GM13977 (cell line): Measurements from ENCODE around the gene DNASE1L3.

Source experiments
- DNase-seq: peaks from one replicate; pipeline ENCODE4 v3.0.0; 2012; ENCODE audit warnings: low spot score
- CTCF ChIP-seq: IDR thresholded peaks from 2 replicates; pipeline ENCODE4 v1.5.1; 2012; ENCODE audit warnings: mild to moderate bottlenecking, control low read depth; ENCODE audit not compliant: insufficient read depth; ENCODE audit errors: extremely low read depth, missing control alignments
- in situ Hi-C: fragments of 300-500 bp; cut with MboI; formaldehyde crosslinking; loops from one replicate; pipeline ENCODE4 v1.12.0; 2022; ENCODE audit warnings: low sequenced_read_pairs, low pct_unique_long_range_greater_than_20kb, mixed read lengths, inconsistent platforms; ENCODE audit not compliant: unreplicated experiment

The DNASE1L3 gene

DNA sequence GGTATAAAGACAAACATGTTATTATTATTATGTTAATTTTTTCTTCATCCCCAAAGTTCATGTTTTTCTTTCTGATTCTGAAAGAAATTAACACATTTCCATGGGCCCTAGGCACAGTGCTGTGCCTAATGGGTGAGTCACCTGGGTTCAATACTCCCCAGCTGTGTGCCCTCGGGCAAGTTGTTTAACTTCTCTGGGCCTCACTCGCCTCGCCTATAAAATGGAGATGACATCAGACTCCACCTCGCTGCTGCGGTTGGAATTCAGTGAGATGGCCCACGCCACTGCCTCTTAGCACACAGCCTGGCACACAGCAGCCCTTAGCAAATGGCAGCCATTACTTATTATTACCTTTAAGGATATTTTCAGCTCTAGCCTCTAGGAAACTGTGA, 22.6 kb downstream of the DNASE1L3 start:
- TF ChIP-seq CTCF, result no peak
- DNase-seq, result no peak
- in situ Hi-C loops, result loop anchor here (5.0 kb wide), 1 partner anchor 114 kb away; no protein-coding TSS in a partner anchor

DNA sequence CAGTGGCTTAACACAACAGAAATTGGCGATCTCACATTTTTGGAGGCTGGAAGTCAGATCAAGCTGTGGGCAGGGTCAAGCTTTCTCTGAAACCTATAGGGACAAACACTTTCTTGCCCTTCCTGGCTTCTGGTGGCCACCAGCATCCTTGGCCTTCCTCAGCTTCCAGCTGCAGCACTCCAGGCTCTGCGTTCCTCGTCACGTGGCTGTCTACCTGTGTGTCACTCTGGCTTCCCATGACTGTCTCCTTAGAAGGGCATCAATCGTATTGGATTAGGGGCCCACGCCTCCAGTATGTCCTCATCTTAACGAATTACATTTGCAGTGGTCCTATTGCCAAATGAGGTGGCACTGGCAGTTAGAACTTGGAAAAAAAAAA, 25.8 kb downstream of the DNASE1L3 start:
- in situ Hi-C loops, result loop anchor here (5.0 kb wide), 1 partner anchor 117 kb away; no protein-coding TSS in a partner anchor
- DNase-seq, result no peak

GRCh38 chr3:58184309-58184981, 26.3 kb downstream of the DNASE1L3 start:
- in situ Hi-C loops, result no loop called here
- TF ChIP-seq CTCF, result no peak
- DNase-seq, result no peak

More for the DNA sequence above, 25.8 kb downstream of the DNASE1L3 start:
- TF ChIP-seq CTCF, result no peak

DNA sequence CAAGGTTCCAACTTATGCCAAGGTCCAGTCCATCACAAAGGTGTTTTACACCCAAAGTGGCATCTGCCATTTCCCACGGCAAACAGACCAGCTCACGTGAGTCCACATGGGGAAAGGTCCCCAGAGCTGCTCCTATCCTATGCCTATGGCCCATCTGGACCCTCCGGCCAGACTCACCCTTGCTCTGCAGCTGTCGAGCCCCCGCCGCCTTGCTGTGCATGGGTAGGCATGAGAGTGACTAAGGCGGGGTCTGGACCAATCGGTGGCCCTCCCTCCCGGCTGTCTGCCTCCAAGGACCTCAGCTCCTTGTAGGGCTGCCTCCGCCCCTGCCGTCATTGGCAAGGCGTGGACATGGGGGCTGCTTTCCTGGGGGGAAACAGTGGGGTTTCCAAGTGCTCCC, 26.9 kb downstream of the DNASE1L3 start:
- in situ Hi-C loops, result no loop called here

GRCh38 chr3:58183221-58183620, 27.6 kb downstream of the DNASE1L3 start:
- no peak for DNase-seq
- no peak for TF ChIP-seq CTCF
- in situ Hi-C loops, result no loop called here

More for the DNA sequence above, 26.9 kb downstream of the DNASE1L3 start:
- DNase-seq, result no peak
- no peak for TF ChIP-seq CTCF

- no peak for TF ChIP-seq CTCF
- DNase-seq, result no peak
- in situ Hi-C loops, result no loop called here
Measured at GRCh38 chr3:58180940-58181587, 29.7 kb downstream of the DNASE1L3 start.
